GOT3 (cell line): ENCODE data around the gene FSHR.

Source experiments
- DNase-seq: peaks from one replicate; lab custom pipeline; 2025; ENCODE audit warnings: mixed read lengths; lab: John Stamatoyannopoulos, UW

FSHR gene

GRCh38 chr2:49111006-49111405 is 43.3 kb downstream of the FSHR start:
- DNase-seq = no peak

- no peak for DNase-seq
These were observed 43.7 kb downstream of the FSHR start for GRCh38 chr2:49110571-49110970.

GRCh38 chr2:49108851-49109250 is 45.5 kb downstream of the FSHR start:
- no peak for DNase-seq

GRCh38 chr2:49108436-49108835 is 45.9 kb downstream of the FSHR start:
- no peak for DNase-seq

GRCh38 chr2:49105506-49105905 is 48.8 kb downstream of the FSHR start:
- no peak for DNase-seq

GRCh38 chr2:49102146-49102545 is 52.2 kb downstream of the FSHR start:
- no peak for DNase-seq

- no peak for DNase-seq
These were observed 73.6 kb downstream of the FSHR start for GRCh38 chr2:49080681-49081080.

DNA sequence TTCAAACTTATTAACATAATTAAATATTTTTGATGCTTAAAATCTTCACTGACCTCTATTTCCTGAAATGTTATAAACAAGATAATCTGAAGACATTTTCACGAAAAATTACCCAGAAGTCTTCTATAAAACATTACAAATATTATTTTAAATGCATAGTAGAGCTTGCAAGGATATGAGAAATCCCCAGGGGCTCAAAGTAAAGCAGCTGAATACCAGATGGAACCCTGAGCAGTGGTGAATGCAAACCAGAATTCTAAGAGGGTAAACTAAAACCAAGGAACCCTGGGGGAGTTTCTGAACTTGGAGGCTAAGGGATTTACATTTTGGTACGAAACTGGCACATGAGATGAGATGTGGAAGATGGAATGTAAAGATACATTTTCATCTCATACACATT is 83.6 kb downstream of the FSHR start:
- DNase-seq = no peak

DNA sequence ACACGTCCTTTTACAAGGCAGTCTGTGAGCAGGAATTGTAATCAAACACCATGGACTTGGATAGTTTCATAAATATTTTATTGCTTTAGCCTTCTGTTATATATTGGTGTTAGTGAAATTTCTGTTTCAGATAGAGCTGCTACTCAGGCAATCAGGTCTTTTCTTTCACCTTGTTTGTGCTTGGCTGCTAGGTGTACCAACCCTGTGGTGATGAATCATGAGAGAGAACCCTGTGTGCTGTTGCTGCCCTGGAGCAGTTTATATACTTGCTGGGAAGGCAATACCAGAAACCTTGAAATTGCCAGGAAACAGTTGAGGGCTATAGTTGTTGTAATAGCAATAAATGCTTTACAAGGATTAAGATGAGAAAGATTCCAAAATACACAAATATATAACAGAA is 84.5 kb downstream of the FSHR start:
- no peak for DNase-seq

DNA sequence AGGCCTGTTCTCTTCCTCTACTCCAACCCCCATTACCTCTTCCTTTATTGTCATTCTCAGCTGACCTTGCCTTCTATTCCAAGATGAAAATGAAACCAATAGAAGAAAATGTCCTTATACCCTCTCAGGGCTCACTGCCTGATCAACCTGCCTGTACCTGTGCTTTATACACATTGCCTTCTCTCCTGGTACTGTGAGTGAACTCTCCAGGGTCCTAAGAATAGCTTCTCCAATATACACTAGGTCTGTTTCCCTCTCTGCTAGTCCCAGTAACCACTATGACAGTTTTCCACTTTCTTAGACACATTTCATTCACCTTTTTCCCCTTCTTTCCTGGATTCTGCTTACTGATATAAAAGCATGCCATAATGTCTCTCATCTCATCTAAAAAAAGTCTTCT is 85.7 kb downstream of the FSHR start:
- no peak for DNase-seq

- DNase-seq = no peak
These were observed 86.3 kb downstream of the FSHR start for GRCh38 chr2:49067971-49068370.

- DNase-seq = no peak
These were observed 101.2 kb downstream of the FSHR start for GRCh38 chr2:49053156-49053555.

DNA sequence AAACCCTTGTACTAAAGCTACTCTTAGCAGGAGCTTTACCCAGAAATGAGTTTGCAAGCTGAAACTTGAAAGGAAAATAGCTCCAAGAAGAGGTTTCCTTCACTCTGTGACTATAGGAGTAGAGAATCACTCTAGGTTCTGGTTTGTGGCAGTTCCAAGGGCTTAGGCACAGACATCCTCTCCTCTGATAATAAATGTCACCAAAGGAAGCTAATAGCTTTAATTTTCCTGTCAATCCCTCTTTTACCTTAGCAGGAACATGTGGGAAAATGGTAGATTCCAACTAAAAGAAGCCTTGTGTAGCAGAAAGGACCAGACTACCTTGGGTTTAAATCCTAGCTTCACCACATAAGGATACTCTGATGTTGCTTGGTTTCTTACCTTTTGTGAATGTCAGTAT is 104.0 kb downstream of the FSHR start:
- DNase-seq = no peak

DNA sequence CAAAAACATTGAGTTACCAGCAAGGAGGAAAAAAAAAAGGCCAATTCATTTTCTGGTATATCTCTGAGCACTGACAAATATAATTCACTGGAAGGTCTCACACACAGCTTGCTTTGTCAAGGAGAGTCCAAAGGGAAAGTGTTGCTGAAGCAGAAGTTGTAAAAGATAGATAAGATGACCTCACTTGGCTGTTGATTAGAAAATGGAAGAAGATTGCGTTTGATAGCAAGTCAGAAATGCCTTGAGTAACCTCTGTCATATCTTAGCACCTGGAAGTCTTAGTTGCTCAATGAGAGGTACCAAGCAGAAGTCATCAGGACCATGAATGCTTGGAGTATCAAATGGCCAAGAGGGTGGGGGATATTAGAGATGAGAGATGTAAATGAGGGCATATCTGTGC is 105.2 kb downstream of the FSHR start:
- no peak for DNase-seq

GRCh38 chr2:49045083-49045482 is 109.2 kb downstream of the FSHR start:
- DNase-seq = no peak

GRCh38 chr2:49044350-49045079 is 109.8 kb downstream of the FSHR start:
- DNase-seq = no peak

DNA sequence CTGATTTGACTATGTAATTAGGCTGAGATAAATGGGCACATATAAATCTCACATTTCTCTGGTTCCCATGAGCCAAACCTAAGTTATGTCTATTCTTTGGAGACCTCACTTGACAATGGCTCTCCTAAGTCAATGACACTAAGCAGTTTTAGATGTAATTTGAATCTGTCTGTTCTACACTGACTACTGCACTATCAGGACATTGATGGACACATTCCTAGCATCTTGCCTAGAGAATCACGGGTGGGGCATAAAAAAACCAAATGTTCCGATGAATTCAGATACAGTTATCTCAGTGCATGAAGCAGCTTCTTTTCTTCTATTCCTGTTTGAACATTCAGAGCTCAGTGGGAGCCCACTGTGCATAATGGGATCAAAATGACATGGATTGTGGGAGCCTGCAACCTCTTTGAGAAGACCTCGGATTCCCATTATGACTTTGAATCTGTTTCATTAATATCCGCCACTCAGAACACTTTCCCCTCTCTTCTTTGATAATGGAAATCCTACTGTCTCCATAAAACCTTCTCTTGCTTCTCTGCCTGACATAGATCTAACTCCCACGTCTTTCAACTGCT is 110.8 kb downstream of the FSHR start:
- DNase-seq = no peak

GRCh38 chr2:49042488-49042887 is 111.8 kb downstream of the FSHR start:
- DNase-seq = no peak

- no peak for DNase-seq
These were observed 113.3 kb downstream of the FSHR start for GRCh38 chr2:49041061-49041460.

DNA sequence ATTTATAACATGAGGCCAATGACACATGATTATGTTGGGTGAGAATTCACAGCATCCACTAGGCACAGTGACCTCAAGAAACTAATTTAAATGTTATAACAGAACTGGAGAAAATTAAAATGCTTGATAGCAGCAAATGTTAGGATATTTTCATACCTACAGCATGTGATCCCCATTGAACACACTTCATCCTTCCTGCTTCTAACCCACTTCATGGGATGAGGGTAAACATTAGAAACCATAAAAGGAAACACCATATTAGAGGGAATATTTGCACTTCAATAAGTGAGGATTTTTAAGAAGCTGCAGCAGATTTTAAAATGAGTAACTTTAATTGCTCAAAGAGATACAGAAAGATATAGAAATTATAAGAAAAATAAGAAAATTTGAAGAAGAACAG is 117.1 kb downstream of the FSHR start:
- DNase-seq = no peak

DNA sequence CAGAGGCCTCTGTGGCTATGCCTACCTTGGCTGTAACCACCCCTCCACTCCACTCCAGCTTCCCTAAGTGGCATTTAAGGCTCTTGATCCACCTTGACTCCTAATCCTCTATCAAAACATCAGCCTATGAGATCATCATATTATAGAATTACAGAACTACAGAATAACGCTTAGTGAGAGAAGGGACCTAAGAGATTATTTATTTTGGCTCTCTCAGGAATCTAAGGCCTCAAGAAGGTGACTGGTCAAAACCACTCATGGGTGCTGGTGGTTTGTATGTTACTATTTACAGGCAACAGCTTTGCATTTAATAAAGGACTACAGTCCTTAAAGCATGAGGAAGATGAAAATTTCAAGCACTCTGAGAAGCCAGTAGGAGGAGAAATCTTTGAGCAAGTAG is 118.8 kb downstream of the FSHR start:
- DNase-seq = no peak

DNA sequence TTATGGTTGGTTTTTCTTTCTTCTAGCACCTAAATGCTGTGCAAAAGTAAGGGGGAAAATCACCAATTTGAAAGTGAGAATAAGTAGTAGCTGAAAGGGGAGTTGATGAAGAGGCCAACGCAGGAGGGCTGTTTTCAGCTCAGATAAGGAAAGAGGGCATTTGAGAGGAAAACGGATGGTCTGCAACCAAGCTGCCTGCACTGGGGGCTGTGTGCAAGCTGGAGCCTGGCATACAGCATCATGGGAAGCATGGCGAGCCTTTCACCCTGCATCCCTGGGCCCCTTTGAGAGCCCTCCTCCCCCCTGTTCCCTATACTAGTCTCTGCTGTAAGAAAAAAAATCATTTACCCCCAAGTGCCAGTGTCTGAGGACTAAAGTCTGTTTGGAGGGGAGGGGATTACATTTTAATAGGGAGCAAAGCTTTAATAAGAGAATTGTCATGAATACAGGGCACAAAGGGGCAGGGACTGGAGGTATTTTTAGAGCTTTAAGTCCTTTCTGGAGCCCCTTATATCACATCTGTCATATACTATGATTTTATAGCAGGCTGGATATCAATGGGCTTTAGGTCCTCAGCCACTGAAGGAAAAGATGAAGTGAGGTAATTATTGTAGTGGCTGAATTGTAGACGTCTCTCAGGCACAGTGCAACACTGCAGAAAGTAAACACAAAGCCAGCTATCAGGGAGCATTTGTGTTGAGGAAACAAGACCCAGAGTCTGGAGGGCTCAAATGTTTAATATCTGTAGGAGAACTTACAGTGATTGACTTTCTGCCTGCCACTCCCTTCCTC is 120.7 kb downstream of the FSHR start:
- DNase-seq = no peak

DNA sequence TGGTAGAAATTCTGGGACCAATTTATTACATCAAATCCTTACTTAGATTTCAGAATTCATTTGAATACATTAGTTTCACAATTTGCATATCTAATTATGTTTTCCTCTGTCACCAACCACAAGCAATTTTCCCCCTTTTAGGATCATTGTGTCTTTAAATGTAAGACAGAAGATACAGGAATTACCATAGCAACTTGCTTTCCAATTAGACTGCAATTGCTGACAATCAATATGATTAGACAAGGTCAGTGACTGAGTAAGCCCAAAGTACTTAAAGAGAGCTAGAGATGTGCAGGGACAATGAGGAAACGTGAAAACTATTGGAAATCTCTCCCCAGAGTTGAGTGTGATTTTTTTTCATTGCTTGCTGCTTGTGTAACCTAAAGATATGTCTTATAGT is 121.4 kb downstream of the FSHR start:
- no peak for DNase-seq
